ENCODE results near the gene TSHZ2. TPM values are rescaled to one million over a fixed set of nuclear protein-coding genes. Genes with fewer than 3 reads are reported as not detected.
A peak's percentile ranks its signal among the peaks of the same experiment; 100 is the strongest.

The TSHZ2 gene
- total RNA-seq, 1 experiment from 2014 or later = 0.20 TPM

GRCh38 chr20:53187392-53188068 lies 215.4 kb downstream of the TSHZ2 start:
- ATAC-seq = no peak
- no peak for DNase-seq (ENCODE audit: low spot score)
- TF ChIP-seq MAX (CRISPR knock-in tag; IDR thresholded peaks at IDR 0.05) (no peak), STAT6 (CRISPR knock-in tag; conservative IDR thresholded peaks at IDR 0.05; ENCODE audit: low read depth) (no peak), OVOL2 (CRISPR knock-in tag; IDR thresholded peaks at IDR 0.05; ENCODE audit: borderline replicate concordance) (no peak), SP1 (CRISPR knock-in tag; conservative IDR thresholded peaks at IDR 0.05) (no peak), PRRX2 (CRISPR knock-in tag; IDR thresholded peaks at IDR 0.05) (no peak), ATF1 (CRISPR knock-in tag; IDR thresholded peaks at IDR 0.05) (no peak), GRHL2 (CRISPR knock-in tag; IDR thresholded peaks at IDR 0.05; ENCODE audit: insufficient replicate concordance, severe bottlenecking) (no peak), GTF2I (CRISPR knock-in tag; conservative IDR thresholded peaks at IDR 0.05) (no peak), SOX15 (CRISPR knock-in tag; IDR thresholded peaks at IDR 0.05) (no peak)
- CTCF ChIA-PET = interaction anchor here (1.5 to 2.2 kb wide), 3 partner anchors 21 to 360 kb away, joined by 3 to 9 read pairs (median 7); no protein-coding TSS in a partner anchor
- POLR2A ChIA-PET = interaction anchor here (0.7 kb wide), 1 partner anchor 118 kb away, joined by 4 read pairs; no protein-coding TSS in a partner anchor
- Mint-ChIP-seq H3K9me3 (no peaks in the 10 kb centered on the region), H3K4me1 (peaks cover 16% of the 10 kb centered on the region), H3K27ac (no peak overlapping the region), H3K36me3 (no peaks in the 10 kb centered on the region), H3K4me3 (no peak overlapping the region), H3K27me3 (ENCODE audit: low read depth) (no peaks in the 10 kb centered on the region)

- Mint-ChIP-seq H3K4me1 (peaks cover 16% of the 10 kb centered on the region), H3K27me3 (ENCODE audit: low read depth) (no peaks in the 10 kb centered on the region), H3K4me3 (no peak overlapping the region), H3K9me3 (no peaks in the 10 kb centered on the region), H3K27ac (no peak overlapping the region), H3K36me3 (no peaks in the 10 kb centered on the region)
- ATAC-seq = peak; percentile 75
- no peak for DNase-seq (ENCODE audit: low spot score)
- TF ChIP-seq HMGA2 (CRISPR knock-in tag; IDR thresholded peaks at IDR 0.05) = no peak
- ChIA-PET CTCF (interaction anchor here (0.9 to 1.5 kb wide), 2 partner anchors 9 to 18 kb away, joined by 4 to 5 read pairs; no protein-coding TSS in a partner anchor), POLR2A (no interaction called here)
Observed at GRCh38 chr20:53190225-53190624, 218.1 kb downstream of the TSHZ2 start.

- ChIA-PET POLR2A (interaction anchor here (0.7 kb wide), 1 partner anchor 21 kb away, joined by 4 read pairs; no protein-coding TSS in a partner anchor), CTCF (no interaction called here)
- H3K36me3 Mint-ChIP-seq = no peaks in the 10 kb centered on the region
- H3K4me1 Mint-ChIP-seq = peaks cover 16% of the 10 kb centered on the region
- H3K27ac Mint-ChIP-seq = no peak overlapping the region
- H3K4me3 Mint-ChIP-seq = no peak overlapping the region
- no peak for DNase-seq (ENCODE audit: low spot score)
- no peak for ATAC-seq
- no peaks in the 10 kb centered on the region for H3K9me3 Mint-ChIP-seq
- no peak for TF ChIP-seq ETV6 (CRISPR knock-in tag; IDR thresholded peaks at IDR 0.05)
- no peaks in the 10 kb centered on the region for H3K27me3 Mint-ChIP-seq (ENCODE audit: low read depth)
Observed at GRCh38 chr20:53191957-53192356, 219.8 kb downstream of the TSHZ2 start.

GRCh38 chr20:53194306-53195290 lies 222.4 kb downstream of the TSHZ2 start:
- no peaks in the 10 kb centered on the region for H3K27me3 Mint-ChIP-seq (ENCODE audit: low read depth)
- peaks cover 8% of the 10 kb centered on the region for H3K4me1 Mint-ChIP-seq
- CTCF ChIA-PET = interaction anchor here (0.6 to 1.0 kb wide), 3 partner anchors 8 to 96 kb away, joined by 3 read pairs; no protein-coding TSS in a partner anchor
- TF ChIP-seq ZBTB21 (CRISPR knock-in tag; IDR thresholded peaks at IDR 0.05; ENCODE audit: borderline replicate concordance) (no peak), ZNF512 (CRISPR knock-in tag; IDR thresholded peaks at IDR 0.05; ENCODE audit: borderline replicate concordance) (no peak), ZNF232 (CRISPR knock-in tag; IDR thresholded peaks at IDR 0.05) (no peak), MXD4 (CRISPR knock-in tag; IDR thresholded peaks at IDR 0.05; ENCODE audit: borderline replicate concordance) (no peak), PRRX2 (CRISPR knock-in tag; IDR thresholded peaks at IDR 0.05) (no peak), NR2C2 (CRISPR knock-in tag; IDR thresholded peaks at IDR 0.05) (no peak), KAT7 (CRISPR knock-in tag; IDR thresholded peaks at IDR 0.05; ENCODE audit: borderline replicate concordance) (no peak), ERG (CRISPR knock-in tag; IDR thresholded peaks at IDR 0.05) (no peak), SOX15 (CRISPR knock-in tag; IDR thresholded peaks at IDR 0.05) (no peak), NR1H2 (CRISPR knock-in tag; IDR thresholded peaks at IDR 0.05) (no peak), MLX (CRISPR knock-in tag; IDR thresholded peaks at IDR 0.05) (no peak), RORB (CRISPR knock-in tag; IDR thresholded peaks at IDR 0.05) (no peak)

More at GRCh38 chr20:53194306-53195290, 222.4 kb downstream of the TSHZ2 start:
- no peak for DNase-seq (ENCODE audit: low spot score)
- Mint-ChIP-seq H3K9me3 (no peaks in the 10 kb centered on the region), H3K36me3 (no peaks in the 10 kb centered on the region), H3K27ac (no peak overlapping the region), H3K4me3 (no peak overlapping the region)
- POLR2A ChIA-PET = no interaction called here
- no peak for ATAC-seq

All from WTC11 (cell line).